SK-N-MC (cell line): Measurements from ENCODE around the gene HDGF.

Experiments used
- EZH2 ChIP-seq: fragments of 200-600 bp; sonication (generic); IDR thresholded peaks from one replicate; pipeline ENCODE4 v1.6.1; 2017; ENCODE audit warnings: antibody characterized with exemption
- FOXP2 ChIP-seq: optimal IDR thresholded peaks from 2 replicates; pipeline ENCODE3; 2011; ENCODE audit warnings: mild to moderate bottlenecking, moderate library complexity; ENCODE audit not compliant: insufficient read depth; ENCODE audit errors: extremely low read length, control extremely low read depth
- POLR2AphosphoS5 ChIP-seq: IDR thresholded peaks from 2 replicates; pipeline ENCODE4 v1.6.1; 2012; ENCODE audit warnings: mild to moderate bottlenecking, low read depth, low read length, borderline replicate concordance

DNA sequence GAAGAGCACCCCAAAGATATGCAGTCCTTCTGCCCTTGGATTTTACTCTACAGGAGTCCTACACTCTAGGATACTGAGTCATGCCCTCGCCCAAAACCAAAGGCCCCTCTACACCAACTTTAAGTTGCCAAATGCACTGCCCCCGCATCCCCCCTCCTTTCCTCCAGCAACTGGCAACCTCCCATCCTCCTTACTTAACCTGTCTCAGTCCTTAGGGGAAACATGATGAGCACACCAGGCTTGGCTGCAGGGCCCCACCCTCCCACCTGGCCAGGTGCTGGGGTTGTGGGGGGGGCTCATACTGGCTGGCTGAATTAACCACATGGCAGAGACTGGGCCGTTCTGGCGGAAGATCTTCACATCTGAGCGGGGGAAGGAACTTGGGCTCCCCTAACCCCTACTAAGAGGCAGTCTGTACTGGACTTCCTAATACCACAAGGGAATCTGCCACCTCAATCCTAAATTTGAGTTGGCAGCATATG, 1.2 kb downstream of the HDGF start:
- TF ChIP-seq EZH2 (no peak), POLR2AphosphoS5 (no peak), FOXP2 (no peak)
